Stimulated activated CD8-positive, alpha-beta memory T cell treated with anti-CD3 and anti-CD28 coated beads, Interleukin-15, amount 100 ng/mL, for 4 hours (primary cell): ENCODE results near the gene MRTFB.

Source experiments
- DNase-seq, 2 donors: peaks; one replicate each; pipeline ENCODE4 v3.0.0-alpha.2; 2020; ENCODE audit warnings: low read depth in 2 of 2

MRTFB gene

GRCh38 chr16:14285513-14286367, 214.6 kb downstream of the MRTFB start:
- peak; percentile 85 to 90 for DNase-seq

- DNase-seq: no peak
Observed at GRCh38 chr16:14286368-14287230, 215.5 kb downstream of the MRTFB start.

- no peak for DNase-seq
Observed at GRCh38 chr16:14289692-14290340, 218.7 kb downstream of the MRTFB start.

- DNase-seq: no peak
Observed at GRCh38 chr16:14291286-14291685, 220.2 kb downstream of the MRTFB start.

- DNase-seq: no peak
Observed at GRCh38 chr16:14292051-14292825, 221.1 kb downstream of the MRTFB start.

- no peak for DNase-seq
Observed at GRCh38 chr16:14296663-14297062, 225.5 kb downstream of the MRTFB start.

GRCh38 chr16:14298374-14299122, 227.4 kb downstream of the MRTFB start:
- no peak for DNase-seq

GRCh38 chr16:14300705-14301168, 229.6 kb downstream of the MRTFB start:
- no peak for DNase-seq

GRCh38 chr16:14301169-14302030, 230.3 kb downstream of the MRTFB start:
- peak in 1 of 2 donors; percentile 54 for DNase-seq

- no peak for DNase-seq
Observed at GRCh38 chr16:14302031-14302398, 230.9 kb downstream of the MRTFB start.

GRCh38 chr16:14302399-14303181, 231.5 kb downstream of the MRTFB start:
- DNase-seq: no peak

- no peak for DNase-seq
Observed at GRCh38 chr16:14303182-14303618, 232.1 kb downstream of the MRTFB start.

GRCh38 chr16:14303639-14304394, 232.7 kb downstream of the MRTFB start:
- DNase-seq: no peak

GRCh38 chr16:14304891-14305460, 233.9 kb downstream of the MRTFB start:
- no peak for DNase-seq

- DNase-seq: no peak
Observed at GRCh38 chr16:14306485-14307058, 235.5 kb downstream of the MRTFB start.

- DNase-seq: no peak
Observed at GRCh38 chr16:14307059-14307526, 236.0 kb downstream of the MRTFB start.
